ENCODE measurements around the gene TXNDC12.

The TXNDC12 gene

GRCh38 chr1:52002038-52002917 is 52.7 kb downstream of the TXNDC12 start:
- peak; percentile 85 for DNase-seq (ENCODE audit: extremely low spot score)
- CTCF ChIA-PET, result interaction anchor here (0.7 to 7.4 kb wide), 6 partner anchors 27 to 104 kb away, joined by 3 to 85 read pairs (median 3); no protein-coding TSS in a partner anchor
- POLR2A ChIA-PET, result no interaction called here
- peak; percentile 84 for TF ChIP-seq CTCF (IDR thresholded peaks at IDR 0.05; ENCODE audit: control extremely low read depth, extremely low read depth, low read depth, missing control alignments)

GRCh38 chr1:51998701-51999100 is 56.3 kb downstream of the TXNDC12 start:
- TF ChIP-seq CTCF (IDR thresholded peaks at IDR 0.05; ENCODE audit: control extremely low read depth, extremely low read depth, low read depth, missing control alignments), result no peak
- POLR2A ChIA-PET, result no interaction called here
- DNase-seq (ENCODE audit: extremely low spot score), result no peak
- CTCF ChIA-PET, result interaction anchor here (0.8 to 7.4 kb wide), 3 partner anchors 12 to 101 kb away, joined by 3 to 85 read pairs (median 4); no protein-coding TSS in a partner anchor

GRCh38 chr1:51997974-51998382 is 57.0 kb downstream of the TXNDC12 start:
- DNase-seq (ENCODE audit: extremely low spot score), result no peak
- CTCF ChIA-PET, result interaction anchor here (0.8 to 7.4 kb wide), 3 partner anchors 10 to 100 kb away, joined by 3 to 85 read pairs (median 4); no protein-coding TSS in a partner anchor
- POLR2A ChIA-PET, result no interaction called here
- TF ChIP-seq CTCF (IDR thresholded peaks at IDR 0.05; ENCODE audit: control extremely low read depth, extremely low read depth, low read depth, missing control alignments), result no peak

- POLR2A ChIA-PET, result interaction anchor here (0.6 kb wide), 1 partner anchor 127 kb away, joined by 5 read pairs; no protein-coding TSS in a partner anchor
- DNase-seq (ENCODE audit: extremely low spot score), result peak; percentile 81
- TF ChIP-seq CTCF (IDR thresholded peaks at IDR 0.05; ENCODE audit: control extremely low read depth, extremely low read depth, low read depth, missing control alignments), result no peak
- CTCF ChIA-PET, result interaction anchor here (1.0 to 1.2 kb wide), 3 partner anchors 9 to 22 kb away, joined by 3 read pairs; no protein-coding TSS in a partner anchor
Measured at GRCh38 chr1:51990478-51990965, 64.5 kb downstream of the TXNDC12 start, which contains the start of gene RAB3B. Gene RAB3B, minus strand, starts transcription at chr1:51990700. Its CDS starts 13,583 bp downstream, at chr1:51977117.

- DNase-seq (ENCODE audit: extremely low spot score), result peak; percentile 17
- no peak for TF ChIP-seq CTCF (IDR thresholded peaks at IDR 0.05; ENCODE audit: control extremely low read depth, extremely low read depth, low read depth, missing control alignments)
- ChIA-PET POLR2A (interaction anchor here (0.6 kb wide), 2 partner anchors 127 to 1267 kb away, joined by 3 to 5 read pairs; no protein-coding TSS in a partner anchor), CTCF (interaction anchor here (1.0 to 1.2 kb wide), 2 partner anchors 10 to 21 kb away, joined by 3 read pairs; no protein-coding TSS in a partner anchor)
Measured at GRCh38 chr1:51989582-51990477, 65.2 kb downstream of the TXNDC12 start.
